ENCODE data around the gene TAF4.

Gene TAF4

GRCh38 chr20:62032609-62033368 is 32.9 kb downstream of the TAF4 start:
- no peak for DNase-seq (ENCODE audit: low spot score)
- no peak for TF ChIP-seq CTCF (IDR thresholded peaks at IDR 0.05; ENCODE audit: extremely low read depth, missing control alignments)

- no peak for DNase-seq (ENCODE audit: low spot score)
- no peak for TF ChIP-seq CTCF (IDR thresholded peaks at IDR 0.05; ENCODE audit: extremely low read depth, missing control alignments)
Observed at GRCh38 chr20:62031462-62032092, 34.1 kb downstream of the TAF4 start.

- peak; percentile 79 for DNase-seq (ENCODE audit: low spot score)
- TF ChIP-seq CTCF (IDR thresholded peaks at IDR 0.05; ENCODE audit: extremely low read depth, missing control alignments), result no peak
Observed at GRCh38 chr20:62030834-62031434, 34.7 kb downstream of the TAF4 start.

DNA sequence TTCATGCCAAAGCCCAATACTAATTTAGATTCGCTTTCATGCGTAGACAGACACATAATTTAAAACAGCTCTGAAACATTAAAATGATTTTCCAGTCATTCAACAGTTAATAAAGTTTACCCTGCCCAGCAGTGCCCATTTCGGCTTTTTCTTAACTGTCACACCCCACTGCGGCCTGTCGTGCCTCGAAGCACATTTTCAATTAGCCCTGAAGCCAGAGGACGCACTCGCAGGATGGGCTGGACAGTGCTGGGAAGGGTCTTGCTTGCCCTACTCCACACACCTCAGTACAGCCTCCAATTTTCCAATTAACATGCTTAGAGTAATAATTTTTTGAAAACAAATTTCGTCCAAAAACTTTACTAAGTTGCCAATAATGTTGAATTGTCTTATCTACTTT is 35.3 kb downstream of the TAF4 start:
- TF ChIP-seq CTCF (IDR thresholded peaks at IDR 0.05; ENCODE audit: extremely low read depth, missing control alignments), result no peak

GRCh38 chr20:62029949-62030348 is 35.7 kb downstream of the TAF4 start:
- no peak for DNase-seq (ENCODE audit: low spot score)
- TF ChIP-seq CTCF (IDR thresholded peaks at IDR 0.05; ENCODE audit: extremely low read depth, missing control alignments), result no peak

More for the DNA sequence above, 35.3 kb downstream of the TAF4 start:
- DNase-seq (ENCODE audit: low spot score), result no peak

DNA sequence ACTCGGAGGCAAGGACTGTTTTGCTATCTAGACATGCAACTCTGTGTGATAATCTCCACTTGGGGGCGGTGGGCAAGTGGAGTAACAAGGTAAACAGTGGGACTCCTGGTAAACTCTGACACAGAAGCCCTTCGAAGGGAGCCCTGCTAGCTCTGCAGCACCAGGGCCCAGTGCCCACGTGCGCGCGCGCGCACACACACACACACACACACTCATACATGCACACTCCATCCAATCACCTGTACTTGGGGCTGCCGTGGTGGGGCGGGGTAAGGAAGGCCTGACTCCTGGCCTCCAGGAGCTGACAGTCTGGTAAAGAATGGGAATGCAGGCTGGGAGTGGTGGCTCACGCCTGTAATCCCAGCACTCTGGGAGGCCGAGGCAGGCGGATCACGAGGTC is 36.4 kb downstream of the TAF4 start:
- TF ChIP-seq CTCF (IDR thresholded peaks at IDR 0.05; ENCODE audit: extremely low read depth, missing control alignments), result no peak
- no peak for DNase-seq (ENCODE audit: low spot score)

DNA sequence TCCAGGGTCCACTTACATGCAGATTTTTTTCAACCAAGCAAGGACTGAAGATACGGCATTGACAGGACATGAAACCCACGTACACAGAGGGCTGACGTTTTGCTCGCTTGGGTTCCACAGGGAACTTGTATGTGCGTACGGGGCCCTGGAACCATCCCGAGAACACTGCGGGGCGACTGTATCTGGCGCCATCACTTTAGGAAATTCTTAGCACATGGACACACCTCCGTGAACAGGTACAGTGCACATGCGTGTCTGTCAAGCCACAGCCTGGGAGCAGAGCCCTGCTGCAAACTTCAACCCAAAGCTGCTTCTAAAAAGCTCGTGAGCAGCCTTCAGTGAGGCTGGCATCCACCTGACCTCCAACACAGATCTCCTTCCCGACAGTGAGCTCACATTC is 37.3 kb downstream of the TAF4 start:
- TF ChIP-seq CTCF (IDR thresholded peaks at IDR 0.05; ENCODE audit: extremely low read depth, missing control alignments), result no peak
- DNase-seq (ENCODE audit: low spot score), result no peak

Measured in GM20000 (cell line).